ENCODE measurements around the gene KCNN4. TPM values are rescaled to one million over a fixed set of nuclear protein-coding genes. Genes with fewer than 3 reads are reported as not detected.

KCNN4 gene
- total and polyA plus RNA-seq, 2 donors from 2014 or later = 0.80 to 6.1 TPM

DNA sequence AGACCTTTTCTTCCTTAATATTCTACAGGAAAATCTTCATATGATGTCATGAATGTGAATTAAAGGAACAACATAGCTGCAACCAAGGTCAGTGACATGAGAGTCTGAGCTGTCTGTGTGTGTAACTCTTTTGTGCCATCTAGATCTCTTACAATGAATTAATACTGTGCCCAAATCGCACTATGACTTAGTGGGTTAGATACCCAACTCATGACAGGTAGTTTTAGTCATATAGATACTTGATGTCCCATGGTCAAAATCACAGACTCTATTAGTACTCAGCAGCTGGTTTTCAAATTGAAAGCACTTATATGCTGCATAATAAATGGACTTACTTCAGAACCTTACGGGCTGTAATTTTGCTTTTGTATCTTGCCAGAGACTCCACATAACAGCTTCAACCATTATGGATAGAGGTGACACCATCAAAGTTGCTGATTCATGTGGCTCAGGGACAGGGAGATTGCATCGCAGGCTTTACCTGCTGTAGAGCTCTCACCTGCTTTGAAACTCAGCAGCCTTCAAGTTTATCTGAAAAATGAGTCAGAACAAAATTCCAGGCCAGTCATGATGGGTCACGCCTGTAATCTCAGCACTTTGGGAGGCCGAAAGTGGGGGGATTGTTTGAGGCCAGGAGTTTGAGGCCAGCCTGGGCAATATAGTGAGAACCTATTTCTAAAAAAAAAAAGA lies 34.0 kb upstream of the KCNN4 start:
- H3K9ac ChIP-seq (ENCODE audit: low read length in 3 of 3) = no peak overlapping the region
- H3K4me1 ChIP-seq (ENCODE audit: control insufficient read depth in 2 of 3, insufficient read depth in 2 of 3, low read depth in 1 of 3, low read length in 3 of 3) = no peaks in the 10 kb centered on the region
- intact Hi-C loops (cut with DNase I) = no loop called here
- no peaks in the 10 kb centered on the region for H3K9me3 ChIP-seq (ENCODE audit: control insufficient read depth in 2 of 3, insufficient read depth in 1 of 3, low read length in 3 of 3)
- H3K27ac ChIP-seq (ENCODE audit: low read depth in 2 of 2, low read length in 2 of 2) = no peak overlapping the region
- no peak overlapping the region for H3K4me3 ChIP-seq (ENCODE audit: low read length in 3 of 3)
- FAIRE-seq (no peak), DNase-seq (no peak)
- TF ChIP-seq, protein P1, sequence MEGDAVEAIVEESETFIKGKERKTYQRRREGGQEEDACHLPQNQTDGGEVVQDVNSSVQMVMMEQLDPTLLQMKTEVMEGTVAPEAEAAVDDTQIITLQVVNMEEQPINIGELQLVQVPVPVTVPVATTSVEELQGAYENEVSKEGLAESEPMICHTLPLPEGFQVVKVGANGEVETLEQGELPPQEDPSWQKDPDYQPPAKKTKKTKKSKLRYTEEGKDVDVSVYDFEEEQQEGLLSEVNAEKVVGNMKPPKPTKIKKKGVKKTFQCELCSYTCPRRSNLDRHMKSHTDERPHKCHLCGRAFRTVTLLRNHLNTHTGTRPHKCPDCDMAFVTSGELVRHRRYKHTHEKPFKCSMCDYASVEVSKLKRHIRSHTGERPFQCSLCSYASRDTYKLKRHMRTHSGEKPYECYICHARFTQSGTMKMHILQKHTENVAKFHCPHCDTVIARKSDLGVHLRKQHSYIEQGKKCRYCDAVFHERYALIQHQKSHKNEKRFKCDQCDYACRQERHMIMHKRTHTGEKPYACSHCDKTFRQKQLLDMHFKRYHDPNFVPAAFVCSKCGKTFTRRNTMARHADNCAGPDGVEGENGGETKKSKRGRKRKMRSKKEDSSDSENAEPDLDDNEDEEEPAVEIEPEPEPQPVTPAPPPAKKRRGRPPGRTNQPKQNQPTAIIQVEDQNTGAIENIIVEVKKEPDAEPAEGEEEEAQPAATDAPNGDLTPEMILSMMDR (IDR thresholded peaks at IDR 0.05; ENCODE audit: borderline replicate concordance, extremely low read depth, insufficient read depth) = no peak
- H3K36me3 ChIP-seq (ENCODE audit: control insufficient read depth in 2 of 3, insufficient read depth in 3 of 3, low read length in 3 of 3) = no peaks in the 10 kb centered on the region
- H3K27me3 ChIP-seq (ENCODE audit: control insufficient read depth, insufficient read depth, low read length) = no peaks in the 10 kb centered on the region

DNA sequence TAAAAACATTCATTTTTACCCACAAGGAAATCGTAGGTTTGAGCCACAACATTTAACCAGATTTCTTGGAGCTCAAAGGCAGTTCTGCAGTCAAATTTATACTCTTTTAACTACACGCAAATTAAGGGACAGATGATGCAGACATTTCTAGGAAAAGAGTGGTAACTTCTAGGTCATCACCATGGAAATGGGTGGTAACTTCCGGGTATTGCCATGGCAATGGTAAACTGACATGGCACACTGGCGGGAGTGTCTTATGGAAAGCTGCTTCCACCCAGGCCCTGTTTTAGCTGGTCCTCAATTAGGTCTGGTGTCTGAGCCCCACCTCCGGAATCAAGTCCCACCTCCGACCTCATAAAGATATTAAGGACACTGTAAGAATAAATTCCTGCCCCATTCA lies 31.9 kb upstream of the KCNN4 start:
- Histone ChIP-seq H3K27ac (ENCODE audit: low read depth in 2 of 2, low read length in 2 of 2) (no peak overlapping the region), H3K36me3 (ENCODE audit: control insufficient read depth in 2 of 3, insufficient read depth in 3 of 3, low read length in 3 of 3) (no peaks in the 10 kb centered on the region), H3K4me1 (ENCODE audit: control insufficient read depth in 2 of 3, insufficient read depth in 2 of 3, low read depth in 1 of 3, low read length in 3 of 3) (no peaks in the 10 kb centered on the region), H3K4me3 (ENCODE audit: low read length in 3 of 3) (no peak overlapping the region), H3K27me3 (ENCODE audit: control insufficient read depth, insufficient read depth, low read length) (no peaks in the 10 kb centered on the region), H3K9me3 (ENCODE audit: control insufficient read depth in 2 of 3, insufficient read depth in 1 of 3, low read length in 3 of 3) (no peaks in the 10 kb centered on the region), H3K9ac (ENCODE audit: low read length in 3 of 3) (no peak overlapping the region)
- FAIRE-seq (no peak), DNase-seq (no peak)
- intact Hi-C loops (cut with DNase I) = no loop called here
- TF ChIP-seq, protein P1 (IDR thresholded peaks at IDR 0.05; ENCODE audit: borderline replicate concordance, extremely low read depth, insufficient read depth) = no peak

DNA sequence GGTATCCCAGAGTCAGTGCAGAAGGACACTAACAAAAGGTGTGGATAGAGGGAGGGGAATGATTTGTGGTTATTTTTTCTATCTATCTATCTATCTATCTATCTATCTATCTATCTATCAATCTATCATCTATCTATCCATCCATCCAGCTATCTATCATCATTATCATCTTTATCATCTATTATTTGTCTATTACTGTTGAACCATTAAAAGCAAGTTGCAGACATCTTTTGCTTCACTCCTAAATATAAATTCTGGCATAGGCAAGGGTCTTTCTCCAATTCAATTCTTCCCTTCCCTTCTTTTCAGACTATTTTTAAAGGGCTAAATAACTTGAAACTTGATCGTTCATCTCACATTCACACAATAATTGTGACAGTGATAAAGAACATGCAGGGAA lies 31.5 kb upstream of the KCNN4 start:
- Histone ChIP-seq H3K4me1 (ENCODE audit: control insufficient read depth in 2 of 3, insufficient read depth in 2 of 3, low read depth in 1 of 3, low read length in 3 of 3) (no peaks in the 10 kb centered on the region), H3K27me3 (ENCODE audit: control insufficient read depth, insufficient read depth, low read length) (no peaks in the 10 kb centered on the region), H3K9ac (ENCODE audit: low read length in 3 of 3) (no peak overlapping the region), H3K27ac (ENCODE audit: low read depth in 2 of 2, low read length in 2 of 2) (no peak overlapping the region), H3K4me3 (ENCODE audit: low read length in 3 of 3) (no peak overlapping the region), H3K36me3 (ENCODE audit: control insufficient read depth in 2 of 3, insufficient read depth in 3 of 3, low read length in 3 of 3) (no peaks in the 10 kb centered on the region), H3K9me3 (ENCODE audit: control insufficient read depth in 2 of 3, insufficient read depth in 1 of 3, low read length in 3 of 3) (no peaks in the 10 kb centered on the region)
- no peak for FAIRE-seq
- TF ChIP-seq, protein P1 (IDR thresholded peaks at IDR 0.05; ENCODE audit: borderline replicate concordance, extremely low read depth, insufficient read depth) = no peak
- no peak for DNase-seq
- intact Hi-C loops (cut with DNase I) = no loop called here

DNA sequence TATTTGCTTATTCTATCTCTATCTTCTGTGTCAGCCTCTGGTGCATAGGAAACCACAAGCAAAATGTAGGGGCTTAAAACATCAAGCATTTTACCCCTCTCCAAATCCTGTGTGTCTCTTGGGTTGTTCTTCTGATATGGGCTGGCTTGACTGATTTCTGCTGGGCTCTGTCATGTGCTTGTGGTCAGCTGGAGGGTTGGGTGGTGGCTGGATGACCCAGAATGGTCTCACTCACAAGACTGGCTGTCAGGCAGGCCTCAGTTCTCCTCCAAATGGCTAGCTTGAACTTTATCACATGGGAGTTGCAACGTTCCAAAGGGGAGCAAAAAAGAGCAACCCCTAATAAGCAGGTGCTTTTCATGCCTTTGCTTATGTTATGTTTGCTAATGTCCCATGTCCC lies 31.1 kb upstream of the KCNN4 start:
- Histone ChIP-seq H3K9ac (ENCODE audit: low read length in 3 of 3) (no peak overlapping the region), H3K4me3 (ENCODE audit: low read length in 3 of 3) (no peak overlapping the region), H3K27ac (ENCODE audit: low read depth in 2 of 2, low read length in 2 of 2) (no peak overlapping the region), H3K27me3 (ENCODE audit: control insufficient read depth, insufficient read depth, low read length) (no peaks in the 10 kb centered on the region), H3K4me1 (ENCODE audit: control insufficient read depth in 2 of 3, insufficient read depth in 2 of 3, low read depth in 1 of 3, low read length in 3 of 3) (no peaks in the 10 kb centered on the region), H3K9me3 (ENCODE audit: control insufficient read depth in 2 of 3, insufficient read depth in 1 of 3, low read length in 3 of 3) (no peaks in the 10 kb centered on the region), H3K36me3 (ENCODE audit: control insufficient read depth in 2 of 3, insufficient read depth in 3 of 3, low read length in 3 of 3) (no peaks in the 10 kb centered on the region)
- TF ChIP-seq, protein P1 (IDR thresholded peaks at IDR 0.05; ENCODE audit: borderline replicate concordance, extremely low read depth, insufficient read depth) = no peak
- DNase-seq (no peak), FAIRE-seq (no peak)
- intact Hi-C loops (cut with DNase I) = no loop called here
